GM21423 (cell line): ENCODE results near the gene SH3BGRL.

Experiments
- ATAC-seq: cut with Tn5 transposase; IDR thresholded peaks from one replicate; pipeline ENCODE4 v1.9.1; 2021; ENCODE audit warnings: mild to moderate bottlenecking, moderate library complexity; ENCODE audit not compliant: unreplicated experiment

The SH3BGRL gene

GRCh38 chrX:81201671-81202455 lies at the start of gene SH3BGRL, which contains the start of gene HMGN5:
Gene SH3BGRL, plus strand, starts transcription at chrX:81202102. Its CDS starts 99 bp downstream, at chrX:81202201.
Gene HMGN5, minus strand, starts transcription at chrX:81201913. Its CDS starts 80,364 bp downstream, at chrX:81121549.
- peak; percentile 96 for ATAC-seq

DNA sequence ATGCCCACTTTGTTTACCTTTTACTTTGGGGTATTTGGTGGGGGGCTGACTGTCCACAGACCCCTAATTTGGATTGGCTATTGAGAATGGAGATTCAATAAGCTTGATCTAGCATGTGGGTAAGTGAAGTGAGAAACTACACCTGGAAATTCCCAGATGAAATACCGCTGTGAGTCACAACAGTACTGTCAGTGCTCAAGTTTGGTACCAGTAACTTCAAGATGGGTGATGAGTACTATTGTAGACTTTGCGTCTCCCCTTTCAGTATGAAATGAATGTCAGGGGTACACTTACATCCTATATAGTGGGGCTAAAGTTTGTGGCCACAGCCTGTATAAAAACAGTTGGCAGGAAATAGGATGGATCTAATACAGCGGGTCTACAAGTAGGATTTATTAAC lies 33.5 kb upstream of the SH3BGRL start:
- ATAC-seq = no peak

GRCh38 chrX:81174286-81174685 lies 27.6 kb upstream of the SH3BGRL start:
- no peak for ATAC-seq

DNA sequence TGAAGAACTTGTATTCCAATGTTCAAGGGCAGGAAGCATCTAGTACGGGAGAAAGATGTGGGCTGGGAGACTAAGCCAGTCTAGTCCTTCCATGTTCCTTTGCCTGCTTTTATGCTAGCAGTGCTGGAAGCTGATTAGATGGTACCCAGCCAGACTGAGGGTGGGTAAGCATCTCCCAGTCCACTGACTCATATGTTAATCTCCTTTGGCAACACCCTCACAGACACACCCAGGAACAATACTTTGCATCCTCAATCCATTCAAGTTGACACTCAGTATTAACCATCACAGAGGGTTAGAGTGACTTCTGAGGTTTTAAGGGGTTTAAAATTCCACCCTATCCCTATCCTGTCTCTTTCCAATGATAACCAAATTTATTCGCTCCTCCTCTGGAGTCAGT lies 6.6 kb upstream of the SH3BGRL start:
- ATAC-seq = no peak

DNA sequence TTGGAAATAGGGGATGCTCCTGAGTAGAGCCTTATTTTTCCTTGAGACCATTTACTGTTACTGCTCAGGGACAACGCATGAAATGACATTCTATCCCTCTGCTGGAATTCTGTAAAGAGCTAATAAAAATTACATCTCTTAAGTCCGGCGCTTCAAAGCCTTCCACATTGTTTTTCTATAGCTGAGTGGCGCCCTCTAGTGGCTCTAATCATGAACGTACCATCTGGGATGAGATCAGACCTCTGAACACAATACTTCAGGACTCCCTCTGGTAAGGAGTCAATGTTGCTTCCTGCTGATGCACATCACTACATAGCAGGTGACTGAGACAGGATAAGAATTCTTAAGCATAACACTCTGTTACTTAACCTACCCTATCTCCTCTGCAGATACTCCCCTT lies 6.2 kb upstream of the SH3BGRL start:
- peak; percentile 81 for ATAC-seq

GRCh38 chrX:81201071-81201470 lies 831 bp upstream of the SH3BGRL start:
- ATAC-seq = no peak

GRCh38 chrX:81202456-81202819 lies 536 bp downstream of the SH3BGRL start:
- ATAC-seq = no peak

DNA sequence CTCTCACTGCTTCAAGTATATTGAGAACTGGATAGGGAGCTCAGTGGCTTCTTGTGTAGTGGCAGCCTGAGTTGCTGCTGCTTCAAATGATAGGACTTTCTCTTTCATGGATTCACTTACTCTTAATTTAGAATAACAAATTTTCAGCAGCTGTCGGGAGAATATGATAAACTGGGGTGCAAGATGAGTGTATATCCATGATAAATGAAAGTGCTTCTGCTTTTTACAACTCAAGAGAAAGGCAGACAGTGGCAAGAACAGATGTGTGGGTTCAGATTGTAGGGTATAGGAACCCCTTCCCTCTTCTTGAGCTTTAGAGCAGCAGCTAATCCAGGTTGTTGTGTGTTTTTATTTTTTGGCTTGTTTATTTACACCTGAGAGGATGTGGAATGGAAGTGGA lies 1.0 kb downstream of the SH3BGRL start:
- no peak for ATAC-seq

DNA sequence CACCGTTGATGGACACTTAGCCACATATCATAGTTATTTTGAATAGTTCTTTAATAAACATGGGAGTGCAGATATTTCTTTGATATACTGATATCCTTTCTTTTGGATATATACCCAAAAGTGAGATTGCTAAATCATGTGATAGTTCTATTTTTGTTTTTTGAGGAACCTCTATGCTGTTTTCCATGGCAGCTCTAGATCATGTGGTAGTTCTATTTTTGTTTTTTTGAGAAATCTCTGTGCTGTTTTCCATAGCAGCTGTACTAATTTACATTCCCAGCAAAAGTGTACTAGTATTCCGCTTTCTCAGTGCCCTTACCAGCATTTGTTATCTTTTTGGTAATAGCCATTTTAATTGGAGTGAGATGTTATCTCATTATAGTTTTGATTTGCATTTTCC lies 3.6 kb downstream of the SH3BGRL start:
- ATAC-seq = no peak

- no peak for ATAC-seq
Measured at GRCh38 chrX:81206476-81206875, 4.6 kb downstream of the SH3BGRL start.

GRCh38 chrX:81208916-81209315 lies 7.0 kb downstream of the SH3BGRL start:
- no peak for ATAC-seq

- no peak for ATAC-seq
Measured at GRCh38 chrX:81215685-81216084, 13.8 kb downstream of the SH3BGRL start.

- ATAC-seq = no peak
Measured at GRCh38 chrX:81229229-81229628, 27.3 kb downstream of the SH3BGRL start.

DNA sequence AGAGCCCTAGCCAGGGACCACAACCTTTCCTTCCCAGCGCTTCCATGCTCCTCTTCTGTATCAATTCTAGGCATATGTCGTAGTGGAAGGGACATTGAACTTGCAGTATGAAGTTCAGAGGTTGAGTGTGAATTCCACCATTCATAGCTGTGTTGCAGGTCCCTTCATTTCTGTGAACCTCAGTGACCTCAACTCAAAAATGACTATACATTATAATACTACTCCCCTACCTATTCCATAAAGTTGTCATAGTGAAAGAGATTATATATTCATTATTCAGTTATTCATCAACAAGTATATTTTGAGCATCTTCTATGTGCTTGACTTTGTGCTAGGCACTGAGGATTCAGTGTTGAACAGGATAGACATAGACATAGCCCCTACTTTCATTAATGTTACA lies 28.0 kb downstream of the SH3BGRL start:
- ATAC-seq = no peak

- no peak for ATAC-seq
Measured at GRCh38 chrX:81231476-81231875, 29.6 kb downstream of the SH3BGRL start.

GRCh38 chrX:81232218-81232617 lies 30.3 kb downstream of the SH3BGRL start:
- ATAC-seq = no peak

DNA sequence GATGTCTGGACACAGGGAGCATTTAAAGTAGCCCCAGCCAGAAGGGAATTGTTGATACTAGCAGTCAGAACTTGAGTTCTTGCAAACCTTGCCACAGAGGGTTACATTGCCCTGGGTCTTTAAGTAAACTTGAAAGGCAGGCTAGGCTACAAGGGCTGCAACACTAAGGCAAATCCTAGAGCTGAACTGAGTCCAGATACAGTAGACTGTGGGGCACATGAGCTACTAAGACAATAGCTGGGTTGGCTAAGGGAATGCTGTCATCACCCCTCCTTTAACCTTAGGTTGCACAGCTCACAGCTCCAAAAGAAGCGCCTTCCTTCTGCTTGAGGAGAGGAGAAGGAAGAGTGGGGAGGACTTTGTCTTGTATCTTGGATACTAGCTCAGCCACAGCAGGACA lies 35.6 kb downstream of the SH3BGRL start:
- no peak for ATAC-seq

- ATAC-seq = no peak
Measured at GRCh38 chrX:81238166-81238565, 36.3 kb downstream of the SH3BGRL start.

GRCh38 chrX:81240701-81241331 lies 38.9 kb downstream of the SH3BGRL start:
- ATAC-seq = no peak

- ATAC-seq = no peak
Measured at GRCh38 chrX:81241753-81242152, 39.9 kb downstream of the SH3BGRL start.

- no peak for ATAC-seq
Measured at GRCh38 chrX:81255876-81256275, 54.0 kb downstream of the SH3BGRL start.

DNA sequence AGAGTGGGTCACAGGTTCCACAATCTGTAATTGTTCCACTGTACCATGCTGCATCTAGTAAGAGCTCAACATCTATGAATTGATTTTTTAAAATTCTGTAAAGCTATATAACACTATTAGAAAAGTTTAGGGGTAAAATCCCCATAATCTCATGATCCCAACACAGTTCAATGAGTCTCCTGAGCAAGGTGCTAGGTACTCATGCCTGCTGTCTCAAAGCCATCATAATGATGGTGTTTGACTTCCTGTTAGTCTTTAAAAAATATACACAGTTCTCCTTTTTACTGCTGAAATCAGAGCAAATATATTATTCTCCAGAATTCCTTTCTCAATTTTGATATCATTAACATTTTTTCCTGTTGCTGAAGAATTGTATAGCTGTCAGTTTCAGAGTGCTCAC lies 55.9 kb downstream of the SH3BGRL start:
- ATAC-seq = no peak
